Measurements from ENCODE around the gene RXRA.

The RXRA gene

DNA sequence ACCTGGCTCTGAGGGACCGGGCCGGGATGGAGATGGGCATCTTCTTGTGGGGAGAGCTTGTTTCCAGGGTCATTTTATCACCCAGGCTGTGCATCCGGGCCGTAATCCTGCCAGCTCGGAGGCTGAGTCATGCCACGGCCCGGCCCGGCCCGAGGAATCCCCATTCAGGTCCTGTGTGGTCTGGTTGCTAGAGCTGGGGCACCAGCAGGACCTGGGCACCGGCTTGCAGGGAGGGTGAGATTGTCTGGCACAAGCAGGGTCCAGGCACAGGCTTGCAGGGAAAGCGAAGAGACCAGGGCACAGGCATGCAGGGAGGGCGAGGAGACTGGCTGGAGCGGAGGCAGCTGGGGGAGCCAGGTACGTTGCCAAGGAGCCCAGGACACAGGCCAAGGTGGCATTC lies 106.8 kb downstream of the RXRA start:
- no peak overlapping the region for H3K4me3 ChIP-seq (replicated peaks; ENCODE audit: insufficient read depth, low read length)
- DNase-seq (ENCODE audit: low read depth in 1 of 2, low spot score in 1 of 2): no peak
- H3K27me3 ChIP-seq (ENCODE audit: insufficient read depth, poor library complexity, severe bottlenecking): no peaks in the 10 kb centered on the region
- H3K27ac ChIP-seq (replicated peaks): no peak overlapping the region
- TF ChIP-seq, protein P1, sequence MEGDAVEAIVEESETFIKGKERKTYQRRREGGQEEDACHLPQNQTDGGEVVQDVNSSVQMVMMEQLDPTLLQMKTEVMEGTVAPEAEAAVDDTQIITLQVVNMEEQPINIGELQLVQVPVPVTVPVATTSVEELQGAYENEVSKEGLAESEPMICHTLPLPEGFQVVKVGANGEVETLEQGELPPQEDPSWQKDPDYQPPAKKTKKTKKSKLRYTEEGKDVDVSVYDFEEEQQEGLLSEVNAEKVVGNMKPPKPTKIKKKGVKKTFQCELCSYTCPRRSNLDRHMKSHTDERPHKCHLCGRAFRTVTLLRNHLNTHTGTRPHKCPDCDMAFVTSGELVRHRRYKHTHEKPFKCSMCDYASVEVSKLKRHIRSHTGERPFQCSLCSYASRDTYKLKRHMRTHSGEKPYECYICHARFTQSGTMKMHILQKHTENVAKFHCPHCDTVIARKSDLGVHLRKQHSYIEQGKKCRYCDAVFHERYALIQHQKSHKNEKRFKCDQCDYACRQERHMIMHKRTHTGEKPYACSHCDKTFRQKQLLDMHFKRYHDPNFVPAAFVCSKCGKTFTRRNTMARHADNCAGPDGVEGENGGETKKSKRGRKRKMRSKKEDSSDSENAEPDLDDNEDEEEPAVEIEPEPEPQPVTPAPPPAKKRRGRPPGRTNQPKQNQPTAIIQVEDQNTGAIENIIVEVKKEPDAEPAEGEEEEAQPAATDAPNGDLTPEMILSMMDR (IDR thresholded peaks at IDR 0.05; ENCODE audit: insufficient read depth, low read length): no peak
- TF ChIP-seq, protein P2, sequence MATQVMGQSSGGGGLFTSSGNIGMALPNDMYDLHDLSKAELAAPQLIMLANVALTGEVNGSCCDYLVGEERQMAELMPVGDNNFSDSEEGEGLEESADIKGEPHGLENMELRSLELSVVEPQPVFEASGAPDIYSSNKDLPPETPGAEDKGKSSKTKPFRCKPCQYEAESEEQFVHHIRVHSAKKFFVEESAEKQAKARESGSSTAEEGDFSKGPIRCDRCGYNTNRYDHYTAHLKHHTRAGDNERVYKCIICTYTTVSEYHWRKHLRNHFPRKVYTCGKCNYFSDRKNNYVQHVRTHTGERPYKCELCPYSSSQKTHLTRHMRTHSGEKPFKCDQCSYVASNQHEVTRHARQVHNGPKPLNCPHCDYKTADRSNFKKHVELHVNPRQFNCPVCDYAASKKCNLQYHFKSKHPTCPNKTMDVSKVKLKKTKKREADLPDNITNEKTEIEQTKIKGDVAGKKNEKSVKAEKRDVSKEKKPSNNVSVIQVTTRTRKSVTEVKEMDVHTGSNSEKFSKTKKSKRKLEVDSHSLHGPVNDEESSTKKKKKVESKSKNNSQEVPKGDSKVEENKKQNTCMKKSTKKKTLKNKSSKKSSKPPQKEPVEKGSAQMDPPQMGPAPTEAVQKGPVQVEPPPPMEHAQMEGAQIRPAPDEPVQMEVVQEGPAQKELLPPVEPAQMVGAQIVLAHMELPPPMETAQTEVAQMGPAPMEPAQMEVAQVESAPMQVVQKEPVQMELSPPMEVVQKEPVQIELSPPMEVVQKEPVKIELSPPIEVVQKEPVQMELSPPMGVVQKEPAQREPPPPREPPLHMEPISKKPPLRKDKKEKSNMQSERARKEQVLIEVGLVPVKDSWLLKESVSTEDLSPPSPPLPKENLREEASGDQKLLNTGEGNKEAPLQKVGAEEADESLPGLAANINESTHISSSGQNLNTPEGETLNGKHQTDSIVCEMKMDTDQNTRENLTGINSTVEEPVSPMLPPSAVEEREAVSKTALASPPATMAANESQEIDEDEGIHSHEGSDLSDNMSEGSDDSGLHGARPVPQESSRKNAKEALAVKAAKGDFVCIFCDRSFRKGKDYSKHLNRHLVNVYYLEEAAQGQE (IDR thresholded peaks at IDR 0.05; ENCODE audit: insufficient replicate concordance, low read depth): no peak
- TF ChIP-seq POLR2AphosphoS5 (IDR thresholded peaks at IDR 0.05; ENCODE audit: low read depth) (no peak), GABPA (IDR thresholded peaks at IDR 0.05; ENCODE audit: low read depth) (no peak), SPI1 (IDR thresholded peaks at IDR 0.05; ENCODE audit: borderline replicate concordance, low read depth) (no peak)

DNA sequence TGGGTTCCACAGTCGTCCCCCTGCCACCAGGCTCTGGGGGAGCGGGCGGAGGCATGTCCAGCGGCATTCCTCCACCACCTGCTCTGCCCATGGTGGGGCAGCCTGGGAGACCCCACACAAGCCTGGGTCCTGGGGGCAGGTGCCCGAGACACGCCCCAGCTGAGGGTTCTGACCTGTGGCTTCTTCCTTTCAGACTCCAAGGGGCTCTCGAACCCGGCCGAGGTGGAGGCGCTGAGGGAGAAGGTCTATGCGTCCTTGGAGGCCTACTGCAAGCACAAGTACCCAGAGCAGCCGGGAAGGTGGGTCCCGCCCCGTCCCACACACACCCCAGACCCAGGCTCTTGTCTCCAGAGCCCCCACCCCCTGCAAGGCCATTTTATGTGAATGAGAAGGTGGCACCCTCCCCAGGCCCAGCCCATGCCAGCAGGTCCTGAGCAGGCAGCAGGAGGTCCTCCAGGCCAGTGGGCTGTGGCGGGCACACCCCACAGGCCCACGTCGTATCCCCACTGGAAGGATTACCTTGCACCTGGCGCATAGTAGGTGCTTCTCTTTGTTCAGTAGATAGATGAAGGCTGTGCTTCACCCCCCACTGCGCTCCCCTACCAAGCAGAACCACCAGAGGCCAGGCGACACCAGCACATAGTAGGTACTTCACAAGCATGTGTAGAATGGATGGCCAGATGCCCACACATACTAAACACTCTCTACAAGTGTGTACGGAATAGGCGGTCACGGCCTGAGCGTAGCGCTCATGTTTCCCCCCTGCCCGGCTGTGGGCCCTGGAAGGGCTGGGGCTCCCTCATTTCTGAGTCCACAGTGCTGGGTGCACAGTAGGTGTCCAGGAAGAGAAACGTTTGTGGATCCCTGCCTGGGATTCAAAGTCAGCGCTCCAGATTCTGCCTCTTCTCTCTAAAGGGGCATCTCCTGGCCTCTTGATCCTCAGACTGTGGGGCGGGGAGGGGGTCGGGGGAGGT lies 107.9 kb downstream of the RXRA start:
- Histone ChIP-seq H3K27me3 (ENCODE audit: insufficient read depth, poor library complexity, severe bottlenecking) (no peaks in the 10 kb centered on the region), H3K4me3 (replicated peaks; ENCODE audit: insufficient read depth, low read length) (no peak overlapping the region), H3K27ac (replicated peaks) (no peak overlapping the region)
- TF ChIP-seq, protein P2 (IDR thresholded peaks at IDR 0.05; ENCODE audit: insufficient replicate concordance, low read depth): no peak
- TF ChIP-seq POLR2AphosphoS5 (IDR thresholded peaks at IDR 0.05; ENCODE audit: low read depth) (no peak), GABPA (IDR thresholded peaks at IDR 0.05; ENCODE audit: low read depth) (no peak), SPI1 (IDR thresholded peaks at IDR 0.05; ENCODE audit: borderline replicate concordance, low read depth) (no peak)
- TF ChIP-seq, protein P1 (IDR thresholded peaks at IDR 0.05; ENCODE audit: insufficient read depth, low read length): no peak
- DNase-seq (ENCODE audit: low read depth in 1 of 2, low spot score in 1 of 2): no peak

DNA sequence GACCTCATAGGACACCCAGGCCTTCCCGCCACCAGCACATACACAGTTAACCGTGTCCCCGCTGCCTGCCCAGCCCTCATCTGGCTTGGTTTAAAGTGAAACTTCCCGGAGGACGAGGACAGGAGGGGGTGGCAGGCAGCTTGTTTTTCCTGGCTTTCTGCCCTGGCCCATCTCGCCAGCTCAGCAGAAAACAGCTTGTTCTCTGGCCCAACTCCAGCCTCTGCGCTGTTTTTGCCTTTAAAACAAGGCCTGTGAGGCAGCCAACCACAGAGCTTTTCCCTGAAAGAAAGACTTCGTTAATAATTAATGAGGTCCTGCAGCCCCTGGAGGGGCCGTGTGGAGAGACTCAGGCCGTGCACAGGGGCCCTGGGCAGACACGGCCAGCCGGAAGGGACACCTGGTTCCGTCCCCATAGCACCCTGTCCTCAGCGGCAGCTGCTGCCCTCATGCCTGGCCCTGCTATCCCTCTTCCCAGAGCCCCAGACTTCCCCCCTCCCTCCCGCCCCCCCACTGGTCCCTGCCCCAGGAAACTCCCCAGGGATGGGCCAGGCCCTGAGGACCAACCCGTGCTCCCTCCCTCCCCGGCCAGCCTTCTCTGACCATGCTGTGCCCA lies 108.7 kb downstream of the RXRA start:
- Histone ChIP-seq H3K27ac (replicated peaks) (no peak overlapping the region), H3K27me3 (ENCODE audit: insufficient read depth, poor library complexity, severe bottlenecking) (no peaks in the 10 kb centered on the region), H3K4me3 (replicated peaks; ENCODE audit: insufficient read depth, low read length) (no peak overlapping the region)
- TF ChIP-seq, protein P2 (IDR thresholded peaks at IDR 0.05; ENCODE audit: insufficient replicate concordance, low read depth): no peak
- no peak for TF ChIP-seq GABPA (IDR thresholded peaks at IDR 0.05; ENCODE audit: low read depth)
- TF ChIP-seq, protein P1 (IDR thresholded peaks at IDR 0.05; ENCODE audit: insufficient read depth, low read length): no peak
- TF ChIP-seq SPI1 (IDR thresholded peaks at IDR 0.05; ENCODE audit: borderline replicate concordance, low read depth): no peak
- no peak for TF ChIP-seq POLR2AphosphoS5 (IDR thresholded peaks at IDR 0.05; ENCODE audit: low read depth)
- no peak for DNase-seq (ENCODE audit: low read depth in 1 of 2, low spot score in 1 of 2)
